Astrocyte of the spinal cord (primary cell): ENCODE results near the gene KCNQ1.

Experiments used
- DNase-seq: peaks from one replicate; pipeline ENCODE4 v3.0.0; 2011; ENCODE audit warnings: low read depth, low spot score
- H3K4me3 ChIP-seq: 2 replicates; pipeline ENCODE4 v1.5.1; 2011; ENCODE audit warnings: low read depth, mild to moderate bottlenecking, low read length, moderate library complexity
- in situ Hi-C: cut with HindIII; loops from 2 replicates; pipeline ENCODE4 v1.10.0; 2017; ENCODE audit warnings: low sequenced_read_pairs
- TF ChIP-seq, protein P1 (sequence below): IDR thresholded peaks from 2 replicates; pipeline ENCODE4 v1.5.1; 2012; ENCODE audit warnings: low read depth, mild to moderate bottlenecking, low read length, inconsistent platforms

KCNQ1 gene

DNA sequence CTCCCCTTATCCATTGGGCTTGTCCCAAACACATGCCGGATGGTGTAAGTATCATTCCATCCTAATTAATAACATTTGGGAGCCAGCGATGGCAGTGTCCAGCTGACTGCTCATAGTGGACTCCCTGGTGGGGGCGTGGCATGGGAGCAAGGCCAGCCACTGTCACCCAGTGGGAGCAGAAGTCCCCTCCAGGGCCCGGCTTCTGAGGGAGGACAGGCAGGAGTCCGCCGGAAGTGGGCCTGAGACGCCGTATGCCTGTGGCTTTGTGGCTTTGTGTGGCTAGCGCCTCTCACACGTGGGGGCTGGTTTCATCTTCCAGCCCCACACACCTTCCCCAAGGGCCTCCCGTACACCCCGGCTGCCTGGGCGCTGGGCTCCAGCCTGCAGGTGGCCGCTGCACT is 124.5 kb downstream of the KCNQ1 start:
- no peak overlapping the region for H3K4me3 ChIP-seq
- in situ Hi-C loops = no loop called here
- DNase-seq = no peak
- TF ChIP-seq, protein P1, sequence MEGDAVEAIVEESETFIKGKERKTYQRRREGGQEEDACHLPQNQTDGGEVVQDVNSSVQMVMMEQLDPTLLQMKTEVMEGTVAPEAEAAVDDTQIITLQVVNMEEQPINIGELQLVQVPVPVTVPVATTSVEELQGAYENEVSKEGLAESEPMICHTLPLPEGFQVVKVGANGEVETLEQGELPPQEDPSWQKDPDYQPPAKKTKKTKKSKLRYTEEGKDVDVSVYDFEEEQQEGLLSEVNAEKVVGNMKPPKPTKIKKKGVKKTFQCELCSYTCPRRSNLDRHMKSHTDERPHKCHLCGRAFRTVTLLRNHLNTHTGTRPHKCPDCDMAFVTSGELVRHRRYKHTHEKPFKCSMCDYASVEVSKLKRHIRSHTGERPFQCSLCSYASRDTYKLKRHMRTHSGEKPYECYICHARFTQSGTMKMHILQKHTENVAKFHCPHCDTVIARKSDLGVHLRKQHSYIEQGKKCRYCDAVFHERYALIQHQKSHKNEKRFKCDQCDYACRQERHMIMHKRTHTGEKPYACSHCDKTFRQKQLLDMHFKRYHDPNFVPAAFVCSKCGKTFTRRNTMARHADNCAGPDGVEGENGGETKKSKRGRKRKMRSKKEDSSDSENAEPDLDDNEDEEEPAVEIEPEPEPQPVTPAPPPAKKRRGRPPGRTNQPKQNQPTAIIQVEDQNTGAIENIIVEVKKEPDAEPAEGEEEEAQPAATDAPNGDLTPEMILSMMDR = no peak

DNA sequence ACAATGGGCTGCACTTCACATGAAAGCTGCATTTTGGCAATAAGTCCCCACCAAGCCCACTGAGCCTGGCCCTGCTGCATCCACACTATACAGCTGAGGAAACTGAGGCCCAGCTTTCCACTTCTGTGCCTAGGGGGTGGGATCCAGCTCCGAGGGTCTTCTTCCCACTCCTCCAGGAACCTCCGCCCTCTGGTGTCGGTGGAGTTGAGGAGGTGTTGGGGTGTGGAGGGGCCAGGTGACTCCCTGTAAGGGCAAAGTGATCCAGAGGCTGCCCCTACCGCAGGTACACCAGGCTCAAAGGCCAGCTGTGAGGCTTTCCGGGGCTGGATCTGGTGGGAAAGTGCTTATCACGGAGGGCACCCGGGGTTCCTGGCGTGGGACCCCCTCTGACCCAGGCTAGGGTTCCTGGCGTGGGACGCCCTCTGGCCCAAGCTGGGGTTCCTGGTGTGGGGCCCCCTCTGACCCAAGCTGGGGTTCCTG is 125.0 kb downstream of the KCNQ1 start:
- DNase-seq = no peak
- no peak overlapping the region for H3K4me3 ChIP-seq
- in situ Hi-C loops = no loop called here
- TF ChIP-seq, protein P1 = no peak

DNA sequence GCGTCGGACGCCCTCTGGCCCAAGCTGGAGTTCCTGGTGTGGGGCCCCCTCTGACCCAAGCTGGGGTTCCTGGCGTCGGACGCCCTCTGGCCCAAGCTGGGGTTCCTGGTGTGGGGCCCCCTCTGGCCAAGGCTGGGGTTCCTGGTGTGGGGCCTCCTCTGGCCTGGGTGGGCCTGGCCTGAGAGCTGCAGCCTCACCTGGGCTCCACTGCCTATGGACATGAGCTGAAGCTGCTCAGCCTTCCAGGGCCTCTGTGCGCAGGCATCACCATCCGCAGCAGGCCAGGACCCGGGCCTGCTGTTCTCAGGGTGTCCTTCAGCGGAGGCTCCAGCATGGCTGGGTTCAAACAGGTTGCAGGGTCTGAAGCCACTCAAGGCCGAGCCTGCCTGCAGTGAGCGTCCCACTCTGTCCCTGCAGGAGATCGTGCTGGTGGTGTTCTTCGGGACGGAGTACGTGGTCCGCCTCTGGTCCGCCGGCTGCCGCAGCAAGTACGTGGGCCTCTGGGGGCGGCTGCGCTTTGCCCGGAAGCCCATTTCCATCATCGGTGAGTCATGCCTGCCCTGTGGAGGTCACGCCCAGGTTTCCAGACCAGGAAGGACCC is 125.5 kb downstream of the KCNQ1 start:
- H3K4me3 ChIP-seq = no peak overlapping the region
- TF ChIP-seq, protein P1 = no peak
- in situ Hi-C loops = no loop called here
- no peak for DNase-seq

DNA sequence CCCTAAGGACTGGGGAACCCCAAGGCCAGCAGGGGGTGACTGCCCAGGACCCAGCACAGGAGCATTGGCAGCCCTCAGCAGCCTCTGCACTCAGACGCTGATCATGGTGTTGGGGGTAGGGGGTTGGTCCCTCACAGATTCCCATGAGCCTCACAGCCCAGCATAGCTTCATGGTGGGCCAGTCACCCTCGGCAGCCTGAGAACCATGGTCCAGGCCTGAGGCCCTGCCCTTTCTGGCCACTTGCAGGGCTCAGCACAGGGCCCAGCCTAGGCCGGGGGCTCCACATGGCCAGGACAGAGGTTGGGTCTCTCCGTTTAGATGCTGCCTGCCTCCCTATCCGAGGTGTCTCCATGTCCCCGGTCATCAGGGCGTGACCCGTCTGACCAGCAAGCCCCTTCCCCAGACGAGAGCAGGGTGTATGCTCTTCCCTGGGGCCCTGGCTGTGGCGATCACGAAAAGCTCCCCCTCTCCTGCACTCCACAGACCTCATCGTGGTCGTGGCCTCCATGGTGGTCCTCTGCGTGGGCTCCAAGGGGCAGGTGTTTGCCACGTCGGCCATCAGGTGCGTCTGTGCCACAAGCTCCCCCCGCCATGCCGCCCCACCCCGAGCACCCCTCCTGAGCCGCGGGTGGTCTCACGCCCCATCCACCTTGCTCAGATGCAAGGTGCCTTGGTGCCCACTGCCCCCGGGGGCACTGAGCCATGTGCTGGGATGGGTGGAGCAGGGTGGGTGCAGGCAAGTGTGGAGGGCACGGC is 126.2 kb downstream of the KCNQ1 start:
- no peak overlapping the region for H3K4me3 ChIP-seq
- TF ChIP-seq, protein P1 = no peak
- in situ Hi-C loops = no loop called here
- no peak for DNase-seq

DNA sequence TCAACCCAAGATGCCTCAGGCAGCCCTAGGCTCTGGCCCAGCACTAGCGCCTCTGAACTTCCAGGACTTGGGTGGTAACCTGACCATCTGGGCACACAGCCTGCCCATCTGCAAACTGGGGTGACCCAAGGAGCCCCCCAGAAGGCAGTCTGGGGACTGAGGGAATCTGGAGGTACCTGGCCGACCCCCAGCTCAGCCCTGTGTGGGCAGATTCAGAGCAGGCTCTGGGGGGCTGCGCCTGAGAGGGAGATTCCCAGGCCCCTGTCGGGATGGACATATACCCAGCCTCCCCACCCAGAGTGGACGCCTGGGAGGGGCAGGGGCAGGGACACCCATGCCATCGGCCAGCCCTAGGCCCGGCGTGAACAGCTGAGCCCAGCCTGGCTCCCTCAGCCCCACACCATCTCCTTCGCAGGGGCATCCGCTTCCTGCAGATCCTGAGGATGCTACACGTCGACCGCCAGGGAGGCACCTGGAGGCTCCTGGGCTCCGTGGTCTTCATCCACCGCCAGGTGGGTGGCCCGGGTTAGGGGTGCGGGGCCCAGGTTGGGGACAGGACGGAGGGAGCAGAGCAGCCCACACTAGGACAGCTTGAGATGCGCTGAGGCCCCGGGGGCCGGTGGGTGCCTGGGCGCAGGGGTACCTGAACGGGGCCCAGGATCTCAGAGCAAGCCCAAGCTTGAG is 126.9 kb downstream of the KCNQ1 start:
- in situ Hi-C loops = no loop called here
- DNase-seq = no peak

More for the DNA sequence above, 126.9 kb downstream of the KCNQ1 start:
- H3K4me3 ChIP-seq = no peak overlapping the region
- TF ChIP-seq, protein P1 = no peak
